HUES48 (cell line): ENCODE results near the gene LRRC71.

Experiments
- H3K27ac ChIP-seq: one replicate; pipeline ENCODE4 v1.7.0; 2013; ENCODE audit warnings: low read depth, low read length, inconsistent platforms
- H3K27me3 ChIP-seq: 2 replicates; pipeline ENCODE4 v1.6.1; 2013; ENCODE audit warnings: mild to moderate bottlenecking, low read length; ENCODE audit not compliant: control insufficient read depth, insufficient read depth
- H3K36me3 ChIP-seq: 2 replicates; pipeline ENCODE4 v1.6.1; 2013; ENCODE audit warnings: low read length; ENCODE audit not compliant: control insufficient read depth, insufficient read depth
- H3K4me1 ChIP-seq: 2 replicates; pipeline ENCODE4 v1.6.1; 2013; ENCODE audit warnings: mild to moderate bottlenecking, low read length; ENCODE audit not compliant: control insufficient read depth, insufficient read depth
- H3K4me3 ChIP-seq: 2 replicates; pipeline ENCODE4 v1.5.1; 2013; ENCODE audit warnings: mild to moderate bottlenecking, low read depth, low read length
- H3K9ac ChIP-seq: 2 replicates; pipeline ENCODE4 v1.6.1; 2013; ENCODE audit warnings: mild to moderate bottlenecking, low read depth, low read length, moderate library complexity
- H3K9me3 ChIP-seq: 2 replicates; pipeline ENCODE4 v1.6.1; 2013; ENCODE audit warnings: low read length; ENCODE audit not compliant: control insufficient read depth, insufficient read depth

LRRC71 gene

DNA sequence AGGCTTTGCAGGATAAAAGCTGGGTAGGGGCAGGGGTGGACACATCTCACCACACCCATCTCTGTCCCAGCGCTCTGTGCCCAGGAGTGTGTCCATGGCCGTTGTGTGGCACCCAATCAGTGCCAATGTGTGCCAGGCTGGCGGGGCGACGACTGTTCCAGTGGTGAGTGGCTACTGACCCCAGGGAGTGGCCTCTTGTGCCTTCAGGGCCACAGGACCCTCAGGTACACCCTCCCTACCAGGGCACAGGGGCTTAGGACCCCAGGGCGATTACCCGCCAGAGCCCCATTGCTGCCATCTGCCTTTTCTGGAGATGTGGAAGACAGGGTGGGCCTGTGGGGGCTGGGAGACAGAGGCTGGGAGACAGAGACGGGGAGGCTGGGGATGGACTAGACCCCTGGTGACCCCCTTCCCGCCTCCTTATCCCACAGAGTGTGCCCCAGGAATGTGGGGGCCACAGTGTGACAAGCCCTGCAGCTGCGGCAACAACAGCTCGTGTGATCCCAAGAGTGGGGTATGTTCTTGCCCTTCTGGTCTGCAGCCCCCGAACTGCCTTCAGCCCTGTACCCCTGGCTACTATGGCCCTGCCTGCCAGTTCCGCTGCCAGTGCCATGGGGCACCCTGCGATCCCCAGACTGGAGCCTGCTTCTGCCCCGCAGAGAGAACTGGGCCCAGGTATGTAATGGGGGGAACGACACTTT lies 14.1 kb upstream of the LRRC71 start:
- H3K4me3 ChIP-seq, result no peak overlapping the region
- H3K36me3 ChIP-seq, result no peaks in the 10 kb centered on the region
- H3K9ac ChIP-seq, result no peak overlapping the region
- H3K4me1 ChIP-seq, result peaks cover 5% of the 10 kb centered on the region
- no peak overlapping the region for H3K27ac ChIP-seq
- H3K27me3 ChIP-seq, result no peaks in the 10 kb centered on the region; the same call in none of the 2 replicates
- no peaks in the 10 kb centered on the region for H3K9me3 ChIP-seq

DNA sequence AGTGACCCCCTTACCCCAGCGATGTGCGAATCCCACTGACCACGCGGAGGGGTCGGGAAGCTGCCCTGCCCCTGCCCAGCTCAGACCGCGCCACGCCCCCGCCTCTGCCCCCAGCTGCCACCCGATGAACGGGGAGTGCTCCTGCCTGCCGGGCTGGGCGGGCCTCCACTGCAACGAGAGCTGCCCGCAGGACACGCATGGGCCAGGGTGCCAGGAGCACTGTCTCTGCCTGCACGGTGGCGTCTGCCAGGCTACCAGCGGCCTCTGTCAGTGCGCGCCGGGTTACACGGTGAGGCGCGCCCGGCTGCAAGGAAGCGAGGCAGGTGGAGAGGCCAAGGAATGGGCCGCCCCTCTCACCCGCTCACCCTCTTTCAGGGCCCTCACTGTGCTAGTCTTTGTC lies 11.9 kb upstream of the LRRC71 start:
- H3K27me3 ChIP-seq, result peaks cover 8% of the 10 kb centered on the region
- H3K4me1 ChIP-seq, result peaks cover 11% of the 10 kb centered on the region
- H3K27ac ChIP-seq, result no peak overlapping the region
- no peaks in the 10 kb centered on the region for H3K36me3 ChIP-seq
- H3K9ac ChIP-seq, result no peak overlapping the region
- no peaks in the 10 kb centered on the region for H3K9me3 ChIP-seq
- no peak overlapping the region for H3K4me3 ChIP-seq

GRCh38 chr1:156908955-156909354 lies 11.5 kb upstream of the LRRC71 start:
- no peak overlapping the region for H3K9ac ChIP-seq
- H3K9me3 ChIP-seq, result no peaks in the 10 kb centered on the region
- peaks cover 13% of the 10 kb centered on the region for H3K27me3 ChIP-seq
- H3K27ac ChIP-seq, result no peak overlapping the region
- H3K36me3 ChIP-seq, result no peaks in the 10 kb centered on the region
- H3K4me3 ChIP-seq, result no peak overlapping the region
- peaks cover 14% of the 10 kb centered on the region for H3K4me1 ChIP-seq

DNA sequence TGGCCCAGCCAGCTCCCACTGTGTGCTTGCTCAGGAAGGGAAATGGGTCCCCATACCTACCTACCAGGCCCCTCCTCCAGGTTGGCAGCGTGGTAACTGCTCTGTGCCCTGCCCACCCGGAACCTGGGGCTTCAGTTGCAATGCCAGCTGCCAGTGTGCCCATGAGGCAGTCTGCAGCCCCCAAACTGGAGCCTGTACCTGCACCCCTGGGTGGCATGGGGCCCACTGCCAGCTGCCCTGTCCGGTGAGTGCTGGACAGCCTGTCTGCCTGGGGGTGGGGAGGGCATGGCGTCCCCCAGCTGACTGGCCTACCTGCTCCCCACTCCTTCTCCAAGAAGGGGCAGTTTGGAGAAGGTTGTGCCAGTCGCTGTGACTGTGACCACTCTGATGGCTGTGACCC lies 10.8 kb upstream of the LRRC71 start:
- H3K9me3 ChIP-seq, result no peaks in the 10 kb centered on the region
- H3K27ac ChIP-seq, result no peak overlapping the region
- H3K27me3 ChIP-seq, result peaks cover 19% of the 10 kb centered on the region
- no peak overlapping the region for H3K4me3 ChIP-seq
- H3K9ac ChIP-seq, result no peak overlapping the region
- no peaks in the 10 kb centered on the region for H3K36me3 ChIP-seq
- H3K4me1 ChIP-seq, result peaks cover 14% of the 10 kb centered on the region

DNA sequence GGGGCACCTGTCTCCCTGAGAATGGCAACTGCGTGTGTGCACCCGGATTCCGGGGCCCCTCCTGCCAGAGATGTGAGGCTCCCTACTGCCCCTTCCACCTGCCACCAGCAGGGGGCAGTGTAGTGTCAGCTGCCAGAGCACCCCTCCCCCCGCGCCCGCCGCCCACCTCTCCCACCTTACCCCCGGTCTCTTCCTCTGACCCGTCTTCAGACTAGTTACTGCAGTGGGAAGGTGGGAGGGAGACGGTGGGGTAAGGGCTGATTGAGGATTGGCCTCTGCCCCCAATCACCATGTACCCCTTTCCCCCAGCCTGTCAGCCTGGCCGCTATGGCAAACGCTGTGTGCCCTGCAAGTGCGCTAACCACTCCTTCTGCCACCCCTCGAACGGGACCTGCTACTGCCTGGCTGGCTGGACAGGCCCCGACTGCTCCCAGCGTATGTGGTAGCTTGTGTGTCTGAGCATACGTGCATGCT lies 10.1 kb upstream of the LRRC71 start:
- no peak overlapping the region for H3K9ac ChIP-seq
- no peak overlapping the region for H3K27ac ChIP-seq
- H3K27me3 ChIP-seq, result peaks cover 26% of the 10 kb centered on the region
- no peaks in the 10 kb centered on the region for H3K36me3 ChIP-seq
- H3K4me3 ChIP-seq, result peak overlapping the region; percentile 61
- H3K9me3 ChIP-seq, result no peaks in the 10 kb centered on the region
- H3K4me1 ChIP-seq, result peaks cover 14% of the 10 kb centered on the region

DNA sequence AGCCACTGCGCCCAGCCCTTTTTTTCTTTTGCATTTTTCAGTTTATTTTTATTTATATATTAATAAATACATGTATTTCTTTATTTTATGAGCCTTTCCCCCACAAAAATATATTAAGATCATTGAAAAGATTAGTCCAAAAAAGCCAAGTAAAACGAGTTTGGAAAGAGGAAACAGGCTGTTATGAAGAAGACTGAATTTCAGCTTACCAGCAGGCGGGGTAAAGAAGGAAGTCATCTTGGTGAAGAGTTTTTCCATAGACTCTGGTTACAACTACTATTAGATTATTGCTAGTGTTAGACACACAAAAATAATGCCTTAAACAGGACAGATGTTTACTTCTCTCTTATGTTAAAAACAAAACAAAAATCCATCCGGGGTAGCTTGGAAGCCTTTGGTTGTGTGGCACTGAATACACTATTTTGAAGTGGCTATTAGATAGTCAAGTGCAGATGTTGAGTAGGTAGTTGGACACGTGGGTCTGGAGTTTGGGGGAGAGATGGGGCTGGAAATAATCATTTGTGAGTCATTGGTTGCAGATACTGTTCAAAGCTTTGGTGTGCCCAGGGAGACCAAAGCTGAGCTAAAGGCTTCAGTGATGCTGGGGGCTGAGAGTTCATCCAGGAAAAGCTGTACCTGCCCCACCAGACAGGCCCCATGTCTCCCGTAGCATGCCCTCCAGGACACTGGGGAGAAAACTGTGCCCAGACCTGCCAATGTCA lies 8.7 kb upstream of the LRRC71 start:
- no peak overlapping the region for H3K4me3 ChIP-seq
- H3K27ac ChIP-seq, result no peak overlapping the region
- H3K9me3 ChIP-seq, result no peaks in the 10 kb centered on the region
- peaks cover 14% of the 10 kb centered on the region for H3K4me1 ChIP-seq
- H3K36me3 ChIP-seq, result no peaks in the 10 kb centered on the region
- no peak overlapping the region for H3K9ac ChIP-seq
- H3K27me3 ChIP-seq, result peaks cover 27% of the 10 kb centered on the region

DNA sequence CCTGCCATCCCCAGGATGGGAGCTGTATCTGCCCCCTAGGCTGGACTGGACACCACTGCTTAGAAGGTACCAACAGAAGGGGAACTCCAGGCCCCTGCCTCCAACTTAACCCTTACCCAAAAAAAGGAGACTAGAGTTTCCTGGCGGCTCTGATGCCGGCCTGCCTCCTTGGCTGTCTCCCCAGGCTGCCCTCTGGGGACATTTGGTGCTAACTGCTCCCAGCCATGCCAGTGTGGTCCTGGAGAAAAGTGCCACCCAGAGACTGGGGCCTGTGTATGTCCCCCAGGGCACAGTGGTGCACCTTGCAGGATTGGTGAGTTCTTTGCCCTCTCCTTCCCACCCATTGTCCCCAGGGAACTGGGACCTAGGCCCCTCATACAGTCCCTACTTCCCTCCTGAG lies 8.1 kb upstream of the LRRC71 start:
- peaks cover 14% of the 10 kb centered on the region for H3K4me1 ChIP-seq
- H3K9me3 ChIP-seq, result no peaks in the 10 kb centered on the region
- no peak overlapping the region for H3K27ac ChIP-seq
- no peaks in the 10 kb centered on the region for H3K36me3 ChIP-seq
- H3K4me3 ChIP-seq, result no peak overlapping the region
- H3K27me3 ChIP-seq, result peaks cover 30% of the 10 kb centered on the region
- no peak overlapping the region for H3K9ac ChIP-seq

- no peaks in the 10 kb centered on the region for H3K36me3 ChIP-seq
- no peak overlapping the region for H3K4me3 ChIP-seq
- H3K9ac ChIP-seq, result no peak overlapping the region
Observed at GRCh38 chr1:156912861-156913808, 7.3 kb upstream of the LRRC71 start.

GRCh38 chr1:156913809-156914387 lies 6.5 kb upstream of the LRRC71 start:
- H3K9ac ChIP-seq, result no peak overlapping the region

More at GRCh38 chr1:156912861-156913808, 7.3 kb upstream of the LRRC71 start:
- no peaks in the 10 kb centered on the region for H3K9me3 ChIP-seq
- H3K4me1 ChIP-seq, result peaks cover 14% of the 10 kb centered on the region
- no peak overlapping the region for H3K27ac ChIP-seq
- peaks cover 32% of the 10 kb centered on the region for H3K27me3 ChIP-seq

DNA sequence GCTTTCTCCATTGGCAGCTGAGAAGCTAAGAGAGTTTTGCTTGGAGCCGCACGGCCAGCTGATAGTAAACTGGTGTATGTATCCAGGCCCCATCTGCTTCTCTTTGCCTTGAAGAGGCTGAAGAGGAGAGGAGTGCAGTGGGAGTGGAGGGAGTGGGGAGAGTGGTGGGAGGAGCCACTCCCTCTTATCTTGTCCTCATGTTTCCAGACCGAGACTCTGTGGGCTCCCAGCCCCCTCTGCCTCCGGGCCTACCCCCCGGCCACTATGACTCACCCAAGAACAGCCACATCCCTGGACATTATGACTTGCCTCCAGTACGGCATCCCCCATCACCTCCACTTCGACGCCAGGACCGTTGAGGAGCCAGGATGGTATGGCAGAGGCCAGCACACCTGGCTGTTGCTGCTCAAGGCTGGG lies 6.0 kb upstream of the LRRC71 start:
- no peak overlapping the region for H3K27ac ChIP-seq
- no peak overlapping the region for H3K4me3 ChIP-seq
- no peak overlapping the region for H3K9ac ChIP-seq
- no peaks in the 10 kb centered on the region for H3K36me3 ChIP-seq
- H3K27me3 ChIP-seq, result peaks cover 44% of the 10 kb centered on the region
- H3K4me1 ChIP-seq, result peaks cover 14% of the 10 kb centered on the region
- H3K9me3 ChIP-seq, result no peaks in the 10 kb centered on the region

More at GRCh38 chr1:156913809-156914387, 6.5 kb upstream of the LRRC71 start:
- Histone ChIP-seq H3K27me3 (peaks cover 39% of the 10 kb centered on the region), H3K4me3 (no peak overlapping the region), H3K27ac (no peak overlapping the region), H3K9me3 (no peaks in the 10 kb centered on the region), H3K4me1 (peaks cover 14% of the 10 kb centered on the region), H3K36me3 (no peaks in the 10 kb centered on the region)
